Retinal pigment epithelial cell (primary cell): Measurements from ENCODE around the gene NRSN2.
A peak's percentile ranks its signal among the peaks of the same experiment; 100 is the strongest.
"Not testable (repeated sequence)": the region's sequence is repeated elsewhere in the genome, so short reads cannot be mapped to it uniquely, and the experiment has no call there.

Experiments used
- DNase-seq: peaks from one replicate; pipeline ENCODE4 v3.0.0-alpha.2; 2010; ENCODE audit warnings: low read depth
- H3K4me3 ChIP-seq: 2 replicates; pipeline ENCODE4 v1.5.1; 2011; ENCODE audit warnings: mild to moderate bottlenecking, low read length, control low read depth, moderate library complexity
- TF ChIP-seq, protein P1 (sequence below): conservative IDR thresholded peaks from 2 replicates; pipeline ENCODE4 v1.5.1; 2011; ENCODE audit warnings: low read depth, low read length, control low read depth, inconsistent platforms

NRSN2 gene

GRCh38 chr20:375265-375889 lies 28.5 kb downstream of the NRSN2 start:
- H3K4me3 ChIP-seq = no peak overlapping the region
- TF ChIP-seq, protein P1, sequence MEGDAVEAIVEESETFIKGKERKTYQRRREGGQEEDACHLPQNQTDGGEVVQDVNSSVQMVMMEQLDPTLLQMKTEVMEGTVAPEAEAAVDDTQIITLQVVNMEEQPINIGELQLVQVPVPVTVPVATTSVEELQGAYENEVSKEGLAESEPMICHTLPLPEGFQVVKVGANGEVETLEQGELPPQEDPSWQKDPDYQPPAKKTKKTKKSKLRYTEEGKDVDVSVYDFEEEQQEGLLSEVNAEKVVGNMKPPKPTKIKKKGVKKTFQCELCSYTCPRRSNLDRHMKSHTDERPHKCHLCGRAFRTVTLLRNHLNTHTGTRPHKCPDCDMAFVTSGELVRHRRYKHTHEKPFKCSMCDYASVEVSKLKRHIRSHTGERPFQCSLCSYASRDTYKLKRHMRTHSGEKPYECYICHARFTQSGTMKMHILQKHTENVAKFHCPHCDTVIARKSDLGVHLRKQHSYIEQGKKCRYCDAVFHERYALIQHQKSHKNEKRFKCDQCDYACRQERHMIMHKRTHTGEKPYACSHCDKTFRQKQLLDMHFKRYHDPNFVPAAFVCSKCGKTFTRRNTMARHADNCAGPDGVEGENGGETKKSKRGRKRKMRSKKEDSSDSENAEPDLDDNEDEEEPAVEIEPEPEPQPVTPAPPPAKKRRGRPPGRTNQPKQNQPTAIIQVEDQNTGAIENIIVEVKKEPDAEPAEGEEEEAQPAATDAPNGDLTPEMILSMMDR = no peak
- no peak for DNase-seq

DNA sequence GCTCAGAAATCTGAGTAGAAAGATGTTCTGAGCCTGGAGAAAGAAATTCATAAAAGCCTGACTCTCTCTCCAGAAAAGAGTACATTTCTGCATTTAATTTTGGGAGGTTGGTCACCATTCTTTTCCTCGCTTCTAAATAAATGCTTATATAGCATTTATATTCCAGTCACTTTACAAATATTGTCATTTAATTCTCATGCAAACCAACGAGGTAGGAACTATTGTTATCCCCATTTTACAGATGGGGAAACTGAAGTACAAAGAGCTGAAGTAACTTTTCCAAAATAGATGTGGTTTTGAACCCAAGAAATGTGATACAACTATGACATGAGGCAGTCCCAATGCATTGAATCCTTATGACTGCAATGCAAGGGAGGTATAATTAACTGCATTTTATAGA lies 29.2 kb downstream of the NRSN2 start:
- no peak for DNase-seq
- TF ChIP-seq, protein P1 = no peak
- H3K4me3 ChIP-seq = no peak overlapping the region

DNA sequence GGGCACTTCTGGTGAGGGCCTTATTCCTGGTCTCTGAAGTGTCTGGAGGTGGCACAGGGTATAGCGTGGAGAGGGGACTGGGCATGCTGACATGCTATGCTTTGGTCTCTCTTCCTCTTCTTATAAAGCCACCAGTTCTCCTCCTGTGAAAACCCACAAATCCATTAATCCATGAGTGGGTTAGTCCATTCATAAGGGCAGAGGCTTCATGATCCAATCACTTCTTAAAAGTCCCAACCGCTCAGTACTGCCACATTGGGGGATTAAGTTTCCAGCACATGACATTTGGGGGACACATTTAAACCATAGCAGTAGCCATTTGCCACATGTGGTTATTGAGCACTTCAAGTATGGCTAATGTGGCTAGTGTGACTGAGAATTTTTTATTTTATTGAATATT lies 29.8 kb downstream of the NRSN2 start:
- no peak for DNase-seq

GRCh38 chr20:377578-377977 lies 30.7 kb downstream of the NRSN2 start:
- DNase-seq, H3K4me3 ChIP-seq: not testable (repeated sequence)

More for the DNA sequence above, 29.8 kb downstream of the NRSN2 start:
- no peak overlapping the region for H3K4me3 ChIP-seq
- TF ChIP-seq, protein P1 = no peak

DNA sequence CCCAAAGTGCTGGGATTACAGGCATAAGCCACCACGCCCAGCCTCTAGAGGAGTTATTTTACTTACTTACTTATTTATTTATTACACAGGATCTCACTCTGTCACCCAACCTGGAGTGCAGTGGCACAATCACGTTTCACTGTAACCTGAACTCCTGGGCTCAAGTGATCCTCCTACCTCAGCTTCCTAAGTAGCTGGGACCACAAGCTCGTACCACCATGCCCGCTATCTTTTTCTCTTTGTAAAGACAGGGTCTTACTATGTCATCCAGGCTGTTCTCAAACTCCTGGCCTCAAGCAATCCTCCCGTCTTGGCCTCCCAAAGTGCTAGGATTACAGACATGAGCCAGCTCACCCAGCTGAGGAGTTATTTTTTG lies 32.0 kb downstream of the NRSN2 start:
- DNase-seq = no peak
- H3K4me3 ChIP-seq = no peak overlapping the region
- TF ChIP-seq, protein P1 = no peak

DNA sequence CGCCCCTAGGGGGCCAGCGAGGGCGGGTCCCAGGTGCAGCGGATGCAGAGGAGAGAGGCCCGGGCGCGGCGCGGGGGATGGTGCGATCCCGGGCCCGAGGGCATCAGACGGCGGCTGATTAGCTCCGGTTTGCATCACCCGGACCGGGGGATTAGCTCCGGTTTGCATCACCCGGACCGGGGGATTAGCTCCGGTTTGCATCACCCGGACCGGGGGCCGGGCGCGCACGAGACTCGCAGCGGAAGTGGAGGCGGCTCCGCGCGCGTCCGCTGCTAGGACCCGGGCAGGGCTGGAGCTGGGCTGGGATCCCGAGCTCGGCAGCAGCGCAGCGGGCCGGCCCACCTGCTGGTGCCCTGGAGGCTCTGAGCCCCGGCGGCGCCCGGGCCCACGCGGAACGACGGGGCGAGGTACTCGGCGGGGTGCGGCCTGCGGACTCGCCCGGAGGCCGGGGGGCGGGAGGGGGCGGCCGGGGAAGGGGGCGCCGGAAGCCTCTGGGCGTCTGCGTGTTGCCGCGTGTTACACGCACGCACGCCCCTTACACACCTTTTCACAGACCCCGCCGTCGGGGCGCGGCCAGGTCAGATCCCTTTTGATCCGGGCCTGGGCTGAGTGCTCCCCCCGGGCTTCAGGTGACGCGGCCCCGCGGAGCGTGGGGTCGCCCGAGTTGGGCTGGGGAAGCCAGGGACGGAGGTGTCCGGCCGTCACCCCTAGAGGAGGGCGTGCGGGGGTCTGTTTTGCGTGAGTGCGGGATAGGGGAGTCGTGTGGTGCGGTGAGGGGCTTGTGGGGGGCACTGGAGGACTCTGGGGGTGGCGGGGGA lies 34.1 kb downstream of the NRSN2 start:
- TF ChIP-seq, protein P1 = no peak
- no peak for DNase-seq
- H3K4me3 ChIP-seq = peak overlapping the region; percentile 76

GRCh38 chr20:381581-382290 lies 34.8 kb downstream of the NRSN2 start:
- TF ChIP-seq, protein P1 = no peak
- no peak for DNase-seq
- peak overlapping the region; percentile 76 for H3K4me3 ChIP-seq
